Aorta (tissue), 5 donors: ENCODE data around the gene RNU7-1. TPM values are rescaled to one million over a fixed set of nuclear protein-coding genes. Genes with fewer than 3 reads are reported as not detected.

ENCODE experiments used
- ATAC-seq: fragments of 200-7000 bp; cut with Tn5 transposase; one replicate; pipeline ENCODE4 v1.9.1; 2022; ENCODE audit warnings: moderate library complexity; ENCODE audit not compliant: low FRiP score
- DNase-seq, 2 donors: peaks; one replicate each; pipeline ENCODE4 v3.0.0-alpha.2; 2020
- H3K27ac ChIP-seq, 2 donors: one replicate each; pipeline ENCODE4 v1.5.1; 2013; ENCODE audit warnings: low read length in 2 of 2, mild to moderate bottlenecking in 2 of 2, moderate library complexity in 2 of 2, control low read depth in 1 of 2, inconsistent platforms in 1 of 2, low read depth in 1 of 2
- H3K27me3 ChIP-seq, 2 donors: one replicate each; pipeline ENCODE4 v1.6.1; 2013; ENCODE audit warnings: control low read depth in 1 of 2, low read length in 1 of 2, mild to moderate bottlenecking in 1 of 2, moderate library complexity in 1 of 2; ENCODE audit not compliant: insufficient read depth in 2 of 2, control insufficient read depth in 1 of 2
- H3K36me3 ChIP-seq, 2 donors: one replicate each; pipeline ENCODE4 v1.6.1; 2013; ENCODE audit warnings: control low read depth in 1 of 2, low read length in 1 of 2, mild to moderate bottlenecking in 1 of 2; ENCODE audit not compliant: insufficient read depth in 2 of 2, control insufficient read depth in 1 of 2
- H3K4me1 ChIP-seq, 2 donors: one replicate each; pipeline ENCODE4 v1.6.1; 2013; ENCODE audit warnings: low read length in 2 of 2, control low read depth in 1 of 2, mild to moderate bottlenecking in 1 of 2, moderate library complexity in 1 of 2; ENCODE audit not compliant: insufficient read depth in 2 of 2, control insufficient read depth in 1 of 2
- H3K4me3 ChIP-seq, 2 donors: one replicate each; pipeline ENCODE4 v1.5.1; 2013; ENCODE audit warnings: low read length in 2 of 2, control low read depth in 1 of 2, mild to moderate bottlenecking in 1 of 2
- H3K9me3 ChIP-seq: one replicate; pipeline ENCODE4 v1.6.1; 2013; ENCODE audit warnings: mild to moderate bottlenecking, low read length; ENCODE audit not compliant: control insufficient read depth
- WGBS, 2 donors: extraction: QIAGEN DNeasy Blood & Tissue Kit; methylation state at CpG; one replicate each; pipeline ENCODE4 v1.1.7; 2013; 5-methylcytosine and 5-hydroxymethylcytosine counted together
- intact Hi-C, 2 donors: fragments of 100-400 bp; cut with DNase I; formaldehyde crosslinking; loops; one replicate each; pipeline versions ENCODE4 v1.14.2 to v1.15.0; 2022
- polyA plus RNA-seq, 2 donors: library from polyadenylated mRNA; stranded (reverse); fragments of 200-250 nt; gene quantifications; one replicate each; pipeline ENCODE4 v1.2.3, GENCODE V29; 2013
- total RNA-seq, 2 donors: library from RNA; stranded (reverse); fragmentation: NEBNext Ultra II Directional; extraction: Animal tissue kit (Norgen Biotek cat#: 25700); gene quantifications; one replicate each; pipeline ENCODE4 v1.2.1, GENCODE V29; 2021
- donor health status: healthy with polysubstance abuse.
- donor health status: Bipolar disorder and iron deficiency.
- donor health status: DM: no; HTN: no; CAD: no.
- donor health status: DM: no; HTN: no; CAD: no.
- donor health status: DM: yes; HTN: yes; CAD: no.

Gene RNU7-1
- total and polyA plus RNA-seq, 4 donors, result not detected

GRCh38 chr12:6925540-6926279, 17.9 kb upstream of the RNU7-1 start:
- H3K4me3 ChIP-seq, result peak overlapping the region; percentile 4 to 28
- H3K27ac ChIP-seq, result peak overlapping the region; percentile 96
- H3K9me3 ChIP-seq, result no peaks in the 10 kb centered on the region
- ATAC-seq (peak; percentile 83), DNase-seq (peak; percentile 81 to 89)
- H3K27me3 ChIP-seq, result no peaks in the 10 kb centered on the region
- WGBS, 2 donors, result 0 to 4% methylated on average over 8 of the region's 8 CpGs
- intact Hi-C loops, result loop anchor here (2.0 to 5.0 kb wide), 2 partner anchors 39 to 58 kb away; partner anchors contain the start of gene TPI1 (in 1 of the 2)
- H3K4me1 ChIP-seq, result no peaks in the 10 kb centered on the region
- no peaks in the 10 kb centered on the region for H3K36me3 ChIP-seq

GRCh38 chr12:6927379-6928021, 16.1 kb upstream of the RNU7-1 start, which contains the start of gene ATN1:
ATN1 (plus strand) TSS chr12:6927959; CDS start chr12:6934002, 6,043 bp downstream.
- H3K4me1 ChIP-seq, result no peaks in the 10 kb centered on the region
- H3K4me3 ChIP-seq, result peak within 1 kb of the TSS; percentile 97 to 99
- H3K27me3 ChIP-seq, result no peaks in the 10 kb centered on the region
- H3K36me3 ChIP-seq, result no peaks in the 10 kb centered on the region
- intact Hi-C loops, result loop anchor here in 1 of 2 donors (5.0 kb wide), 1 partner anchor 60 kb away; the partner anchor contains the start of gene TPI1
- DNase-seq, result peak; percentile 93 to 95
- ATAC-seq, result peak; percentile 71
- H3K9me3 ChIP-seq, result no peaks in the 10 kb centered on the region
- H3K27ac ChIP-seq, result peak within 1 kb of the TSS; percentile 96
- 0 to 1% methylated on average over 39 to 66 of the region's 66 CpGs for WGBS, 2 donors

GRCh38 chr12:6928022-6928702, 15.5 kb upstream of the RNU7-1 start:
- no peaks in the 10 kb centered on the region for H3K9me3 ChIP-seq
- WGBS, 2 donors, result 1 to 2% methylated on average over 17 to 79 of the region's 79 CpGs
- H3K27ac ChIP-seq, result peak overlapping the region; percentile 49 to 96
- peak; percentile 53 to 79 for DNase-seq
- intact Hi-C loops, result loop anchor here in 1 of 2 donors (5.0 kb wide), 1 partner anchor 61 kb away; the partner anchor contains the start of gene TPI1
- ATAC-seq, result no peak
- H3K27me3 ChIP-seq, result no peaks in the 10 kb centered on the region
- H3K4me1 ChIP-seq, result no peaks in the 10 kb centered on the region
- H3K4me3 ChIP-seq, result peak overlapping the region; percentile 97 to 99
- H3K36me3 ChIP-seq, result no peaks in the 10 kb centered on the region

- Histone ChIP-seq H3K27ac (peak overlapping the region; percentile 49 to 96), H3K27me3 (no peaks in the 10 kb centered on the region), H3K4me3 (peak overlapping the region; percentile 97 to 99), H3K4me1 (no peaks in the 10 kb centered on the region), H3K9me3 (no peaks in the 10 kb centered on the region), H3K36me3 (peaks cover 0 to 1% of the 10 kb centered on the region in 2 donors)
- WGBS, 2 donors, result 2% methylated on average over 19 of the region's 19 CpGs
- ATAC-seq (no peak), DNase-seq (peak in 1 of 2 donors; percentile 35)
- intact Hi-C loops, result loop anchor here in 1 of 2 donors (5.0 kb wide), 1 partner anchor 62 kb away; the partner anchor contains the start of gene TPI1
Measured at GRCh38 chr12:6928703-6929407, 14.8 kb upstream of the RNU7-1 start.

GRCh38 chr12:6929466-6930452, 13.9 kb upstream of the RNU7-1 start:
- intact Hi-C loops, result loop anchor here in 1 of 2 donors (5.0 kb wide), 1 partner anchor 62 kb away; the partner anchor contains the start of gene TPI1
- H3K27ac ChIP-seq, result peak overlapping the region in 1 of 2 donors; percentile 29
- ATAC-seq, result no peak
- peaks cover 2 to 3% of the 10 kb centered on the region in 2 donors for H3K36me3 ChIP-seq
- DNase-seq, result peak in 1 of 2 donors; percentile 27
- no peaks in the 10 kb centered on the region for H3K9me3 ChIP-seq
- no peaks in the 10 kb centered on the region for H3K27me3 ChIP-seq
- no peaks in the 10 kb centered on the region for H3K4me1 ChIP-seq
- H3K4me3 ChIP-seq, result peak overlapping the region; percentile 97 to 99
- 27 to 28% methylated on average over 7 of the region's 7 CpGs for WGBS, 2 donors

GRCh38 chr12:6932766-6933165, 10.8 kb upstream of the RNU7-1 start:
- intact Hi-C loops, result no loop called here
- no peaks in the 10 kb centered on the region for H3K9me3 ChIP-seq
- H3K36me3 ChIP-seq, result peaks cover 3 to 5% of the 10 kb centered on the region in 2 donors
- H3K4me1 ChIP-seq, result no peaks in the 10 kb centered on the region
- ATAC-seq (no peak), DNase-seq (no peak)
- H3K27ac ChIP-seq, result no peak overlapping the region
- no peak overlapping the region for H3K4me3 ChIP-seq
- 32% methylated on average over 1 of the region's 1 CpG for WGBS, 2 donors
- no peaks in the 10 kb centered on the region for H3K27me3 ChIP-seq

GRCh38 chr12:6934110-6934509, 9.5 kb upstream of the RNU7-1 start:
- H3K9me3 ChIP-seq, result no peaks in the 10 kb centered on the region
- WGBS, 2 donors, result 17 to 22% methylated on average over 8 of the region's 8 CpGs
- peak overlapping the region in 1 of 2 donors; percentile 12 for H3K27ac ChIP-seq
- DNase-seq (no peak), ATAC-seq (no peak)
- no peaks in the 10 kb centered on the region for H3K4me1 ChIP-seq
- H3K27me3 ChIP-seq, result no peaks in the 10 kb centered on the region
- peaks cover 3 to 5% of the 10 kb centered on the region in 2 donors for H3K36me3 ChIP-seq
- H3K4me3 ChIP-seq, result no peak overlapping the region
- intact Hi-C loops, result no loop called here
